Thoracic aorta (tissue), 2 donors: ENCODE measurements around the gene IRX3. TPM values are rescaled to one million over a fixed set of nuclear protein-coding genes. Genes with fewer than 3 reads are reported as not detected.

Source experiments
- ATAC-seq: fragments of 150-250 bp; one replicate; pipeline ENCODE4 v1.8.0; 2017; ENCODE audit warnings: low read depth; ENCODE audit not compliant: insufficient number of reproducible peaks, low FRiP score
- DNase-seq: peaks from one replicate; pipeline ENCODE4 v3.0.0-alpha.2; 2020; ENCODE audit warnings: low spot score
- H3K27ac ChIP-seq, 2 donors: fragments of 200-600 bp; sonication (generic); 1 replicate in 1 of 2; 2 replicates in 1 of 2; pipeline ENCODE4 v1.5.1; 2016; ENCODE audit warnings: mild to moderate bottlenecking in 2 of 2, moderate library complexity in 2 of 2
- H3K27me3 ChIP-seq: fragments of 200-600 bp; sonication (generic); replicated peaks from 2 replicates; pipeline ENCODE4 v1.6.0; 2016; ENCODE audit warnings: mild to moderate bottlenecking; ENCODE audit not compliant: insufficient read depth
- H3K36me3 ChIP-seq: fragments of 200-600 bp; sonication (generic); one replicate; pipeline ENCODE4 v1.5.1; 2016
- H3K4me1 ChIP-seq, 2 donors: fragments of 200-600 bp; sonication (generic); 1 replicate in 1 of 2; 2 replicates in 1 of 2; pipeline versions ENCODE4 v1.5.1 to v1.6.0; 2016; ENCODE audit warnings: low read depth in 2 of 2, mild to moderate bottlenecking in 1 of 2; ENCODE audit not compliant: control insufficient read depth in 1 of 2
- H3K4me3 ChIP-seq: fragments of 200-600 bp; sonication (generic); 2 replicates; pipeline ENCODE4 v1.5.1; 2016; ENCODE audit warnings: mild to moderate bottlenecking
- H3K9me3 ChIP-seq: fragments of 200-600 bp; sonication (generic); 2 replicates; pipeline ENCODE4 v1.5.1; 2016
- CTCF ChIP-seq: fragments of 200-600 bp; sonication (generic); IDR thresholded peaks from one replicate; pipeline ENCODE4 v1.5.1; 2019; ENCODE audit warnings: antibody characterized with exemption
- total RNA-seq, 2 donors: library from RNA; depleted of rRNA; stranded (reverse); fragments of >200 nt; gene quantifications; one replicate each; pipeline versions ENCODE4 v1.1.0 to v1.2.3, GENCODE V29; 2016

The IRX3 gene
- total RNA-seq, 2 donors from 2014 or later = 0.95 to 2.0 TPM

GRCh38 chr16:54273566-54273965, 13.0 kb downstream of the IRX3 start:
- no peak for DNase-seq
- Histone ChIP-seq H3K27ac (no peak overlapping the region), H3K36me3 (no peaks in the 10 kb centered on the region), H3K9me3 (no peaks in the 10 kb centered on the region), H3K4me1 (no peaks in the 10 kb centered on the region), H3K4me3 (no peak overlapping the region), H3K27me3 (no peaks in the 10 kb centered on the region)
- ATAC-seq = no peak
- no peak for TF ChIP-seq CTCF

GRCh38 chr16:54270711-54271110, 15.9 kb downstream of the IRX3 start:
- no peak overlapping the region for H3K4me3 ChIP-seq
- TF ChIP-seq CTCF = no peak
- ATAC-seq = no peak

GRCh38 chr16:54269461-54269860, 17.1 kb downstream of the IRX3 start:
- no peak for DNase-seq
- Histone ChIP-seq H3K27ac (no peak overlapping the region), H3K9me3 (no peaks in the 10 kb centered on the region), H3K4me3 (no peak overlapping the region), H3K27me3 (no peaks in the 10 kb centered on the region), H3K4me1 (no peaks in the 10 kb centered on the region), H3K36me3 (no peaks in the 10 kb centered on the region)
- TF ChIP-seq CTCF = no peak
- no peak for ATAC-seq

More at GRCh38 chr16:54270711-54271110, 15.9 kb downstream of the IRX3 start:
- H3K4me1 ChIP-seq = no peaks in the 10 kb centered on the region
- no peaks in the 10 kb centered on the region for H3K9me3 ChIP-seq
- no peaks in the 10 kb centered on the region for H3K36me3 ChIP-seq
- no peak overlapping the region for H3K27ac ChIP-seq
- H3K27me3 ChIP-seq = no peaks in the 10 kb centered on the region
- no peak for DNase-seq

GRCh38 chr16:54268766-54269165, 17.8 kb downstream of the IRX3 start:
- ATAC-seq = no peak
- Histone ChIP-seq H3K27me3 (no peaks in the 10 kb centered on the region), H3K27ac (no peak overlapping the region), H3K36me3 (no peaks in the 10 kb centered on the region), H3K4me1 (no peaks in the 10 kb centered on the region), H3K4me3 (no peak overlapping the region), H3K9me3 (no peaks in the 10 kb centered on the region)
- no peak for TF ChIP-seq CTCF
- DNase-seq = no peak

GRCh38 chr16:54268340-54268739, 18.2 kb downstream of the IRX3 start:
- H3K9me3 ChIP-seq = no peaks in the 10 kb centered on the region
- no peak overlapping the region for H3K27ac ChIP-seq
- no peak for TF ChIP-seq CTCF
- no peaks in the 10 kb centered on the region for H3K36me3 ChIP-seq
- H3K4me1 ChIP-seq = no peaks in the 10 kb centered on the region
- ATAC-seq (no peak), DNase-seq (no peak)
- no peaks in the 10 kb centered on the region for H3K27me3 ChIP-seq
- H3K4me3 ChIP-seq = no peak overlapping the region
